Keratinocyte (primary cell): ENCODE results near the gene PIP4K2B. TPM values are rescaled to one million over a fixed set of nuclear protein-coding genes. Genes with fewer than 3 reads are reported as not detected.

Experiments used
- DNase-seq: peaks from one replicate; pipeline ENCODE4 v3.0.0-alpha.2; 2011; ENCODE audit warnings: low read depth, missing footprints, low spot score
- FAIRE-seq: peaks from 2 replicates; lab custom pipeline; 2011; peaks lifted over from hg19 to GRCh38; lab: Jason Lieb, UNC
- H2AFZ ChIP-seq: 2 replicates; pipeline ENCODE4 v1.6.0; 2012; ENCODE audit warnings: low read length, control low read depth, inconsistent platforms; ENCODE audit not compliant: control insufficient read depth
- H3K27ac ChIP-seq: 2 replicates; pipeline ENCODE4 v1.5.1; 2011; ENCODE audit warnings: low read length; ENCODE audit not compliant: control insufficient read depth, insufficient read depth
- H3K27me3 ChIP-seq: 3 replicates; pipeline ENCODE4 v1.6.0; 2011; ENCODE audit warnings: low read length; ENCODE audit not compliant: control insufficient read depth, insufficient read depth; ENCODE audit errors: extremely low read depth
- H3K36me3 ChIP-seq, 2 experiments: 2 replicates in 1 of 2; 3 replicates in 1 of 2; pipeline ENCODE4 v1.5.1; 2011; ENCODE audit warnings: low read length in 2 of 2, mild to moderate bottlenecking in 1 of 2; ENCODE audit not compliant: control insufficient read depth in 2 of 2, insufficient read depth in 2 of 2; ENCODE audit errors: extremely low read depth in 1 of 2
- H3K4me1 ChIP-seq: 3 replicates; pipeline ENCODE4 v1.5.1; 2011; ENCODE audit warnings: low read length; ENCODE audit not compliant: control insufficient read depth, insufficient read depth; ENCODE audit errors: extremely low read depth
- H3K4me2 ChIP-seq: 3 replicates; pipeline ENCODE4 v1.6.0; 2011; ENCODE audit warnings: low read depth, low read length; ENCODE audit not compliant: control insufficient read depth, insufficient read depth; ENCODE audit errors: extremely low read depth
- H3K4me3 ChIP-seq, 3 experiments: fragments of 200-600 bp in 1 of 3; sonication (generic) in 1 of 3; 2 replicates in 2 of 3; 3 replicates in 1 of 3; pipeline ENCODE4 v1.5.1; 2011 to 2016; ENCODE audit warnings: low read length in 3 of 3, mild to moderate bottlenecking in 3 of 3, control low read depth in 2 of 3, inconsistent platforms in 1 of 3, low read depth in 1 of 3, mixed read lengths in 1 of 3, mixed run types in 1 of 3, moderate library complexity in 1 of 3; ENCODE audit not compliant: control insufficient read depth in 2 of 3, insufficient read depth in 2 of 3; ENCODE audit errors: extremely low read depth in 1 of 3
- H3K79me2 ChIP-seq: 2 replicates; pipeline ENCODE4 v1.6.0; 2012; ENCODE audit warnings: low read length; ENCODE audit not compliant: control insufficient read depth, insufficient read depth
- H3K9ac ChIP-seq: 3 replicates; pipeline ENCODE4 v1.6.0; 2011; ENCODE audit warnings: low read length; ENCODE audit not compliant: control insufficient read depth, insufficient read depth; ENCODE audit errors: extremely low read depth
- H3K9me1 ChIP-seq: 3 replicates; pipeline ENCODE4 v1.6.0; 2011; ENCODE audit warnings: low read length; ENCODE audit not compliant: control insufficient read depth, insufficient read depth; ENCODE audit errors: extremely low read depth
- H3K9me3 ChIP-seq: 2 replicates; pipeline ENCODE4 v1.5.1; 2012; ENCODE audit warnings: low read depth, low read length; ENCODE audit not compliant: control insufficient read depth
- H4K20me1 ChIP-seq: 3 replicates; pipeline ENCODE4 v1.6.0; 2011; ENCODE audit warnings: low read length; ENCODE audit not compliant: control insufficient read depth, insufficient read depth; ENCODE audit errors: extremely low read depth
- CTCF ChIP-seq, 3 experiments: IDR thresholded peaks in 1 of 3; conservative IDR thresholded peaks in 1 of 3; optimal IDR thresholded peaks in 1 of 3; 2 replicates in 2 of 3; 3 replicates in 1 of 3; pipeline versions ENCODE3 to v1.5.1; 2011; ENCODE audit warnings: low read length in 3 of 3, mild to moderate bottlenecking in 3 of 3, moderate library complexity in 2 of 3, control low read depth in 1 of 3, inconsistent platforms in 1 of 3; ENCODE audit not compliant: insufficient read depth in 2 of 3; ENCODE audit errors: extremely low read depth in 1 of 3
- EZH2 ChIP-seq: IDR thresholded peaks from one replicate; pipeline ENCODE4 v1.6.1; 2012; ENCODE audit warnings: inconsistent platforms, mild to moderate bottlenecking, low read length, moderate library complexity
- dilution Hi-C: fragments of 300-500 bp; cut with MboI; formaldehyde crosslinking; loops from one replicate; pipeline ENCODE4 v1.7.0; 2020; ENCODE audit warnings: low sequenced_read_pairs; ENCODE audit not compliant: extremely low pct_ligation_motif_present
- polyA plus RNA-seq, 5 experiments: library from polyadenylated mRNA; depleted of rRNA in 3 of 5; stranded (reverse) in 3 of 5; stranded (forward) in 1 of 5; unstranded in 1 of 5; fragments of >200 nt; gene quantifications; 1 replicate in 1 of 5; 2 replicates in 3 of 5; 3 replicates in 1 of 5; pipeline versions ENCODE4 v1.2.1 to v1.2.3, GENCODE V29; 2011 to 2012; ENCODE audit warnings: missing spikeins in 2 of 5, low read depth in 1 of 5, low replicate concordance in 1 of 5

PIP4K2B gene
- polyA plus RNA-seq, 1 donor (not counting 4 experiments of a cell fraction or from before 2014, with no cell fraction given): 26.4 TPM

- Histone ChIP-seq H3K4me3 (no peak overlapping the region), H3K9me3 (no peaks in the 10 kb centered on the region), H3K36me3 (peaks cover 39 to 52% of the 10 kb centered on the region in 2 experiments), H3K4me2 (no peak overlapping the region), H3K9me1 (no peaks in the 10 kb centered on the region), H3K9ac (no peak overlapping the region), H3K27ac (no peak overlapping the region), H3K79me2 (no peaks in the 10 kb centered on the region), H2AFZ (no peak overlapping the region), H3K27me3 (no peaks in the 10 kb centered on the region), H4K20me1 (peaks cover 2% of the 10 kb centered on the region), H3K4me1 (no peaks in the 10 kb centered on the region)
- dilution Hi-C loops: no loop called here
- no peak for FAIRE-seq
- no peak for TF ChIP-seq EZH2
- TF ChIP-seq CTCF (optimal IDR thresholded peaks at IDR 0.05 in 1 of 3, IDR thresholded peaks at IDR 0.05 in 1 of 3, conservative IDR thresholded peaks at IDR 0.05 in 1 of 3; ENCODE audit: extremely low read depth in 1 of 3, insufficient read depth in 2 of 3, low read length in 3 of 3): no peak
- no peak for DNase-seq
Measured at GRCh38 chr17:38777641-38778250, 21.6 kb downstream of the PIP4K2B start.

DNA sequence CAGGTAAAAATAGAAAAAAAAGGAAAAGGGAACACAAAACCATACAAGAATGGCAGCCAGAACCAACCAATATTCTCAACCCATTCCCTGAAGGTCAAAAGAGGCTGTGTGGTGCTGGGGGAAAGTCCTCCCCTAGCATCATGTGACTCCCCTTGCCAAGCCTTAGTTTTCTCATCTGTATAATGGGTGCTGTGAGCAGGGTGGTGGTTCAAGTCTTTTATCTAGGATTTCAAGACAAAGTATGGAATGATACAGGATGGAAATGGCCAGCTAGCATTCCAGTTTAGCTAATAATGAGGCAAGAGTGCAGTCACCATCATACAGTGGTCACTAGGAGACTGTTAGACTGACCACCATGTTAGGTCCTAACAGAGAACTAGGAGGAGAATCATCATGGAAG lies 26.1 kb downstream of the PIP4K2B start:
- Histone ChIP-seq H3K36me3 (peaks cover 26 to 32% of the 10 kb centered on the region in 2 experiments), H3K9ac (no peak overlapping the region)
- no peak for FAIRE-seq

More for the DNA sequence above, 26.1 kb downstream of the PIP4K2B start:
- Histone ChIP-seq H3K9me3 (no peaks in the 10 kb centered on the region), H3K4me1 (no peaks in the 10 kb centered on the region), H3K4me3 (no peak overlapping the region), H3K79me2 (no peaks in the 10 kb centered on the region), H3K27ac (no peak overlapping the region), H3K4me2 (no peak overlapping the region), H3K27me3 (no peaks in the 10 kb centered on the region), H3K9me1 (no peaks in the 10 kb centered on the region), H4K20me1 (no peaks in the 10 kb centered on the region), H2AFZ (no peak overlapping the region)
- DNase-seq: no peak
- no peak for TF ChIP-seq CTCF (optimal IDR thresholded peaks at IDR 0.05 in 1 of 3, IDR thresholded peaks at IDR 0.05 in 1 of 3, conservative IDR thresholded peaks at IDR 0.05 in 1 of 3; ENCODE audit: extremely low read depth in 1 of 3, insufficient read depth in 2 of 3, low read length in 3 of 3)
- no peak for TF ChIP-seq EZH2
- dilution Hi-C loops: no loop called here
